Measurements from ENCODE around the gene HPD. TPM values are rescaled to one million over a fixed set of nuclear protein-coding genes. Genes with fewer than 3 reads are reported as not detected.
"Not testable (repeated sequence)": the region's sequence is repeated elsewhere in the genome, so short reads cannot be mapped to it uniquely, and the experiment has no call there.

HPD gene
- total and polyA plus RNA-seq, 12 donors: 1.6 to 13.0 (median 4.0) TPM

GRCh38 chr12:121873216-121873569 lies 14.5 kb upstream of the HPD start:
- intact Hi-C loops (cut with DNase I): no loop called here

DNA sequence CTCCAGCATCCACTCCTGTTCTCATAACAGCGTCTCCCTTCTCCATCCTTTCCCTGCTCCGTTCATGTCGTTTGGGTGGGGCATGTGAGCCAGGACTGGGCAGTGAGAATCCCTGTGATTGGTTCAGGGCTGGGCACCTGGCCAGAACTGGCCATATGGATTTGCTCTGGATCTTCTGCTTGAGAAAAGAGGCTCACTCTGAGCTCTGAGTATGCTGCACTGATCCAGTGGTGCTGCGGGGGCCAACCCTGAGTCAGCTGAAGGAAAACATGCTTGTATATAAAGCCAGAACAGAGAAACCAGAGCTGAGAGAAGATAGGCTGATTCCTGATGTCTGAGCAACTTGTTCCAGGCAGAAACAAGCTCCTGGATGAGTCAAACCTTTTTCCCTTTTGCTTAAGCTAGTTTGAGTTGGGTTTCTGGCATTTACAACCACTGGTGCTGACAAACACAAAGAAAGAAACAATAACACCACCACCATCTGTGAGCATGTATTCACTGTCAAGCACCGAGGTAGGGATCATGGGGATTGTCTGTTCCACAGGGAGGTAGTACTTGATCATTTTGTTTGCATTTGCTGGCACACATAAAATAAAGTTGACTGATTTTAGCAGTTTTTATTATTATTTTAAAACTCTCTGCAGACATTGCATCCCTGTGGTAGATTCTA lies 14.0 kb upstream of the HPD start:
- H3K4me3 ChIP-seq: no peak overlapping the region
- H3K4me1 ChIP-seq (replicated peaks in 1 of 2): no peaks in the 10 kb centered on the region
- no peaks in the 10 kb centered on the region for H3K9me3 ChIP-seq (replicated peaks in 1 of 3)
- H3K27me3 ChIP-seq: no peaks in the 10 kb centered on the region
- intact Hi-C loops (cut with DNase I): no loop called here
- peak overlapping the region in 1 of 5 donors; percentile 13 for H3K27ac ChIP-seq
- TF ChIP-seq, protein P1, sequence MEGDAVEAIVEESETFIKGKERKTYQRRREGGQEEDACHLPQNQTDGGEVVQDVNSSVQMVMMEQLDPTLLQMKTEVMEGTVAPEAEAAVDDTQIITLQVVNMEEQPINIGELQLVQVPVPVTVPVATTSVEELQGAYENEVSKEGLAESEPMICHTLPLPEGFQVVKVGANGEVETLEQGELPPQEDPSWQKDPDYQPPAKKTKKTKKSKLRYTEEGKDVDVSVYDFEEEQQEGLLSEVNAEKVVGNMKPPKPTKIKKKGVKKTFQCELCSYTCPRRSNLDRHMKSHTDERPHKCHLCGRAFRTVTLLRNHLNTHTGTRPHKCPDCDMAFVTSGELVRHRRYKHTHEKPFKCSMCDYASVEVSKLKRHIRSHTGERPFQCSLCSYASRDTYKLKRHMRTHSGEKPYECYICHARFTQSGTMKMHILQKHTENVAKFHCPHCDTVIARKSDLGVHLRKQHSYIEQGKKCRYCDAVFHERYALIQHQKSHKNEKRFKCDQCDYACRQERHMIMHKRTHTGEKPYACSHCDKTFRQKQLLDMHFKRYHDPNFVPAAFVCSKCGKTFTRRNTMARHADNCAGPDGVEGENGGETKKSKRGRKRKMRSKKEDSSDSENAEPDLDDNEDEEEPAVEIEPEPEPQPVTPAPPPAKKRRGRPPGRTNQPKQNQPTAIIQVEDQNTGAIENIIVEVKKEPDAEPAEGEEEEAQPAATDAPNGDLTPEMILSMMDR (IDR thresholded peaks at IDR 0.05): no peak
- TF ChIP-seq POLR2A (IDR thresholded peaks at IDR 0.05): no peak
- no peaks in the 10 kb centered on the region for H3K36me3 ChIP-seq (replicated peaks in 1 of 2)
- DNase-seq: peak in 4 of 7 donors; percentile 31 to 72 (median 40)
- 56 to 76% (median 62%) methylated on average over 5 of the region's 5 CpGs for WGBS, 4 donors

More at GRCh38 chr12:121873216-121873569, 14.5 kb upstream of the HPD start:
- Histone ChIP-seq H3K27ac (peak overlapping the region in 1 of 5 donors; percentile 13), H3K36me3 (replicated peaks in 1 of 2) (no peaks in the 10 kb centered on the region), H3K9me3 (replicated peaks in 1 of 3) (no peaks in the 10 kb centered on the region), H3K4me1 (replicated peaks in 1 of 2) (no peaks in the 10 kb centered on the region), H3K27me3 (no peaks in the 10 kb centered on the region), H3K4me3 (no peak overlapping the region)
- no peak for DNase-seq
- WGBS, 4 donors: 83 to 90% (median 88%) methylated on average over 4 to 6 of the region's 6 CpGs
- TF ChIP-seq, protein P1 (IDR thresholded peaks at IDR 0.05): no peak
- no peak for TF ChIP-seq POLR2A (IDR thresholded peaks at IDR 0.05)

- H3K9me3 ChIP-seq (replicated peaks in 1 of 3): no peaks in the 10 kb centered on the region
- no peak for TF ChIP-seq POLR2A (IDR thresholded peaks at IDR 0.05)
- TF ChIP-seq, protein P1 (IDR thresholded peaks at IDR 0.05): no peak
- H3K27me3 ChIP-seq: no peaks in the 10 kb centered on the region
These were observed 12.8 kb upstream of the HPD start for GRCh38 chr12:121871467-121871866.

GRCh38 chr12:121869229-121869628 lies 10.6 kb upstream of the HPD start:
- intact Hi-C loops (cut with DNase I); H3K9me3 ChIP-seq (replicated peaks in 1 of 3); H3K27me3 ChIP-seq; DNase-seq; H3K4me1 ChIP-seq (replicated peaks in 1 of 2); H3K4me3 ChIP-seq; H3K27ac ChIP-seq; H3K36me3 ChIP-seq (replicated peaks in 1 of 2): not testable (repeated sequence)
- WGBS, 4 donors: 83 to 92% (median 85%) methylated on average over 8 of the region's 8 CpGs

More at GRCh38 chr12:121871467-121871866, 12.8 kb upstream of the HPD start:
- H3K4me1 ChIP-seq (replicated peaks in 1 of 2): no peaks in the 10 kb centered on the region
- 74 to 85% (median 77%) methylated on average over 2 to 3 of the region's 3 CpGs for WGBS, 4 donors
- no peak overlapping the region for H3K4me3 ChIP-seq
- H3K36me3 ChIP-seq (replicated peaks in 1 of 2): no peaks in the 10 kb centered on the region
- DNase-seq: no peak
- intact Hi-C loops (cut with DNase I): no loop called here
- H3K27ac ChIP-seq: no peak overlapping the region

GRCh38 chr12:121866331-121866730 lies 7.7 kb upstream of the HPD start:
- Histone ChIP-seq H3K9me3 (replicated peaks in 1 of 3) (no peaks in the 10 kb centered on the region), H3K27me3 (no peaks in the 10 kb centered on the region), H3K27ac (no peak overlapping the region), H3K4me1 (replicated peaks in 1 of 2) (no peaks in the 10 kb centered on the region), H3K36me3 (replicated peaks in 1 of 2) (no peaks in the 10 kb centered on the region), H3K4me3 (no peak overlapping the region)
- TF ChIP-seq, protein P1 (IDR thresholded peaks at IDR 0.05): no peak
- 73 to 81% (median 78%) methylated on average over 4 of the region's 4 CpGs for WGBS, 4 donors
- no peak for DNase-seq
- intact Hi-C loops (cut with DNase I): no loop called here

All from adrenal gland (tissue), 12 donors.